ENCODE measurements around the gene CGB8.

CGB8 gene

DNA sequence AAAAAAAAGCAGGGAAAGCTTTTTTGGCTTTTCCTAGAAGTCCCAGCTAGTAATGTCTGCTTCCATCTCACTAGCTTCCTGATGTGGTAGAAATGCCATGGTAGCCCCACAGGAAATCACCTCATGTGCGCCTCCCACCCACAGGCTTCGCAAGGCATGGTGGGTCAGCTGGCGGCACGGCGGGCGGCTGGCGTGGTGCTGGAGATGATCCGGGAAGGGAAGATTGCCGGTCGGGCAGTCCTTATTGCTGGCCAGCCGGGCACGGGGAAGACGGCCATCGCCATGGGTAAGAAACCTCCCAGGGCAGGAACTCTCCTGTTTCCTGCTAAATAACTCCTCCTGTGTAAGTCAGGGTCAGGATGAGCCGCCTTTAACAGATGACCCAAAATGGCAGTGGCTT, 44.8 kb downstream of the CGB8 start:
- H3K4me1 ChIP-seq (ENCODE audit: insufficient read depth, low read length), result no peaks in the 10 kb centered on the region
- H3K4me3 ChIP-seq (ENCODE audit: low read depth in 1 of 2, low read length in 2 of 2), result no peak overlapping the region
- ATAC-seq (ENCODE audit: insufficient read depth, low read depth), result no peak
- no peak overlapping the region for H3K4me2 ChIP-seq (ENCODE audit: insufficient read depth, low read length)
- no peak overlapping the region for H2AFZ ChIP-seq (ENCODE audit: low read depth, low read length)
- TF ChIP-seq CTCF (IDR thresholded peaks at IDR 0.05; ENCODE audit: borderline replicate concordance, extremely low read depth, low read length, poor library complexity, severe bottlenecking), result no peak
- TF ChIP-seq EZH2 (IDR thresholded peaks at IDR 0.05; ENCODE audit: borderline replicate concordance, low read depth, low read length, severe bottlenecking), result no peak
- peaks cover 15% of the 10 kb centered on the region for H4K20me1 ChIP-seq (ENCODE audit: insufficient read depth, low read length)
- DNase-seq, result no peak
- no peaks in the 10 kb centered on the region for H3K9me3 ChIP-seq (ENCODE audit: insufficient read depth, low read length, severe bottlenecking)
- H3K27me3 ChIP-seq (ENCODE audit: insufficient read depth, low read length, poor library complexity), result no peaks in the 10 kb centered on the region
- no peak overlapping the region for H3K9ac ChIP-seq (ENCODE audit: low read depth, low read length)
- H3K79me2 ChIP-seq (ENCODE audit: insufficient read depth, low read length), result peaks cover 14% of the 10 kb centered on the region
- peaks cover 80% of the 10 kb centered on the region for H3K36me3 ChIP-seq (ENCODE audit: insufficient read depth, low read length)
- no peak overlapping the region for H3K27ac ChIP-seq (ENCODE audit: low read length)

DNA sequence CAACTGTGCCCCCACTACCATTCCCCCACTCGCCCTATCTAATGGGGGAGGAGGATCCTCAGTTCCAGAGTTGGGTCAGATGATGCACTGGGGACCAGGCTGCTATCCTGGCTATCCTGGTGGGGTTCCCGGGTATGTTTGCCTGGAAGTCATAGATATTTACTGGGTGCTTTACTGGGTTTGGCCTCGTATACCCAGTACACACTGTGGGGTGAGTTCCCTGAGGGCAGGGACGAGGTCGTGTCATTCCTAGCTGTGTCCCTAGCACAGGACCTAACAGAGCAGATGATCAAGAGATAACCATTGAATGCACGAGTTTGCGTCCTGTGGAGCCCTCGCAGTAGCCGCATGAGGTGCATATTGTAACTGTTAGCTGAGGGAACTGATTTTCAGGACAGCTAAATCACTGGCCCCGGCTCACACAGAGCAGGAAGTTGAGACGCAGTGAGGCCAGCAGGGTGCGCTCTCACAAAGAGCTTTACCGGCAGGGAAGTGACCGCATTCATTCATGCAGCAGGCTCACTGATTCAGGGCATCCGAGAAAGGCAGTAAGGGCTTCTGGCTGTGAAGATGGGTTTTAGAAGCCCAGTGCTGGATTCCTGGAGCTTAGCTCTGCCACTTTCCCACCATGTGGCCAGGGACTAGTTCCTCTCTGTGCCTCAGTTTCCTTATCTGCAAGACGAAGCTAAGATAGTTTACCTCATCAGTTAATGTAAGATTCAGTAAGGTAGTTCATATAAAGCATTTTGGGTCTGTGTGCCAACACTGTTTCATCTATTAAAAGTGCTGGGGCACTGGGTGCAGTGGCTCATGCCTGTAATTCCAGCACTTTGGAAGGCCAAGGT, 49.2 kb downstream of the CGB8 start:
- H3K36me3 ChIP-seq (ENCODE audit: insufficient read depth, low read length), result peaks cover 61% of the 10 kb centered on the region
- peak; percentile 77 for TF ChIP-seq CTCF (IDR thresholded peaks at IDR 0.05; ENCODE audit: borderline replicate concordance, extremely low read depth, low read length, poor library complexity, severe bottlenecking)
- no peak for TF ChIP-seq EZH2 (IDR thresholded peaks at IDR 0.05; ENCODE audit: borderline replicate concordance, low read depth, low read length, severe bottlenecking)
- no peaks in the 10 kb centered on the region for H3K27me3 ChIP-seq (ENCODE audit: insufficient read depth, low read length, poor library complexity)
- H3K4me3 ChIP-seq (ENCODE audit: low read depth in 1 of 2, low read length in 2 of 2), result no peak overlapping the region
- ATAC-seq (ENCODE audit: insufficient read depth, low read depth) (peak; percentile 80), DNase-seq (peak; percentile 62)
- peaks cover 17% of the 10 kb centered on the region for H3K4me1 ChIP-seq (ENCODE audit: insufficient read depth, low read length)
- H3K79me2 ChIP-seq (ENCODE audit: insufficient read depth, low read length), result peaks cover 57% of the 10 kb centered on the region
- H4K20me1 ChIP-seq (ENCODE audit: insufficient read depth, low read length), result peaks cover 34% of the 10 kb centered on the region
- H3K9me3 ChIP-seq (ENCODE audit: insufficient read depth, low read length, severe bottlenecking), result no peaks in the 10 kb centered on the region
- no peak overlapping the region for H2AFZ ChIP-seq (ENCODE audit: low read depth, low read length)
- H3K4me2 ChIP-seq (ENCODE audit: insufficient read depth, low read length), result no peak overlapping the region
- H3K9ac ChIP-seq (ENCODE audit: low read depth, low read length), result no peak overlapping the region
- H3K27ac ChIP-seq (ENCODE audit: low read length), result no peak overlapping the region

- Histone ChIP-seq H3K9ac (ENCODE audit: low read depth, low read length) (no peak overlapping the region), H3K4me1 (ENCODE audit: insufficient read depth, low read length) (peaks cover 23% of the 10 kb centered on the region), H3K27ac (ENCODE audit: low read length) (peak overlapping the region; percentile 29; the same call in 1 of the 2 replicates), H3K4me3 (ENCODE audit: low read depth in 1 of 2, low read length in 2 of 2) (no peak overlapping the region), H2AFZ (ENCODE audit: low read depth, low read length) (no peak overlapping the region), H4K20me1 (ENCODE audit: insufficient read depth, low read length) (peaks cover 34% of the 10 kb centered on the region), H3K4me2 (ENCODE audit: insufficient read depth, low read length) (no peak overlapping the region), H3K9me3 (ENCODE audit: insufficient read depth, low read length, severe bottlenecking) (no peaks in the 10 kb centered on the region), H3K79me2 (ENCODE audit: insufficient read depth, low read length) (peaks cover 68% of the 10 kb centered on the region), H3K27me3 (ENCODE audit: insufficient read depth, low read length, poor library complexity) (no peaks in the 10 kb centered on the region), H3K36me3 (ENCODE audit: insufficient read depth, low read length) (peaks cover 44% of the 10 kb centered on the region)
- peak; percentile 55 for DNase-seq
- TF ChIP-seq EZH2 (IDR thresholded peaks at IDR 0.05; ENCODE audit: borderline replicate concordance, low read depth, low read length, severe bottlenecking) (no peak), CTCF (IDR thresholded peaks at IDR 0.05; ENCODE audit: borderline replicate concordance, extremely low read depth, low read length, poor library complexity, severe bottlenecking) (peak; percentile 72)
- ATAC-seq (ENCODE audit: insufficient read depth, low read depth), result no peak
Measured at GRCh38 chr19:48997972-48998371, 50.9 kb downstream of the CGB8 start.
